ENCODE data around the gene VSIG1. TPM values are rescaled to one million over a fixed set of nuclear protein-coding genes. Genes with fewer than 3 reads are reported as not detected.

VSIG1 gene
- total and polyA plus RNA-seq, 4 donors = not detected

- no peaks in the 10 kb centered on the region for H3K27me3 ChIP-seq (ENCODE audit: control insufficient read depth in 4 of 4, insufficient read depth in 4 of 4, low read length in 3 of 4)
- WGBS = 99% methylated on average over 2 of the region's 2 CpGs
- H3K9ac ChIP-seq (ENCODE audit: low read depth in 1 of 2, low read length in 2 of 2) = no peak overlapping the region
- no peak overlapping the region for H3K4me3 ChIP-seq (ENCODE audit: low read depth in 1 of 3, low read length in 3 of 3)
- H3K9me3 ChIP-seq (ENCODE audit: control insufficient read depth in 4 of 4, low read length in 3 of 4) = no peaks in the 10 kb centered on the region
- no peak for DNase-seq (ENCODE audit: low spot score)
- H3K4me1 ChIP-seq (ENCODE audit: control insufficient read depth in 4 of 4, insufficient read depth in 4 of 4, low read length in 3 of 4) = no peaks in the 10 kb centered on the region
- peaks cover 0 to 4% (median 2%) of the 10 kb centered on the region in 4 donors for H3K36me3 ChIP-seq (ENCODE audit: control insufficient read depth in 4 of 4, insufficient read depth in 3 of 4, low read depth in 1 of 4, low read length in 3 of 4)
- H3K27ac ChIP-seq (ENCODE audit: low read depth in 1 of 2, low read length in 2 of 2) = no peak overlapping the region
- TF ChIP-seq TAF1 (conservative IDR thresholded peaks at IDR 0.05) (no peak), EGR1 (IDR thresholded peaks at IDR 0.05; ENCODE audit: low read depth in 2 of 2) (no peak), ZBTB33 (IDR thresholded peaks at IDR 0.05) (no peak), GABPA (IDR thresholded peaks at IDR 0.05 in 1 of 2, conservative IDR thresholded peaks at IDR 0.05 in 1 of 2) (no peak), REST (IDR thresholded peaks at IDR 0.05) (no peak), HNF4G (IDR thresholded peaks at IDR 0.05) (no peak), HNF4A (conservative IDR thresholded peaks at IDR 0.05) (no peak), RAD21 (IDR thresholded peaks at IDR 0.05) (no peak)
Measured at GRCh38 chrX:108122748-108123147, 77.9 kb downstream of the VSIG1 start.

GRCh38 chrX:108123591-108124366 lies 78.9 kb downstream of the VSIG1 start:
- Histone ChIP-seq H3K9ac (ENCODE audit: low read depth in 1 of 2, low read length in 2 of 2) (no peak overlapping the region), H3K9me3 (ENCODE audit: control insufficient read depth in 4 of 4, low read length in 3 of 4) (no peaks in the 10 kb centered on the region), H3K4me3 (ENCODE audit: low read depth in 1 of 3, low read length in 3 of 3) (no peak overlapping the region), H3K27me3 (ENCODE audit: control insufficient read depth in 4 of 4, insufficient read depth in 4 of 4, low read length in 3 of 4) (no peaks in the 10 kb centered on the region), H3K27ac (ENCODE audit: low read depth in 1 of 2, low read length in 2 of 2) (no peak overlapping the region), H3K36me3 (ENCODE audit: control insufficient read depth in 4 of 4, insufficient read depth in 3 of 4, low read depth in 1 of 4, low read length in 3 of 4) (peaks cover 0 to 4% (median 2%) of the 10 kb centered on the region in 4 donors), H3K4me1 (ENCODE audit: control insufficient read depth in 4 of 4, insufficient read depth in 4 of 4, low read length in 3 of 4) (no peaks in the 10 kb centered on the region)
- TF ChIP-seq JUND (IDR thresholded peaks at IDR 0.05) (no peak), CTCF (IDR thresholded peaks at IDR 0.05; ENCODE audit: low read depth, low read length, missing input control) (no peak), EGR1 (IDR thresholded peaks at IDR 0.05; ENCODE audit: low read depth in 2 of 2) (no peak), RXRA (IDR thresholded peaks at IDR 0.05) (no peak), RAD21 (IDR thresholded peaks at IDR 0.05) (no peak), SP1 (IDR thresholded peaks at IDR 0.05) (no peak), NR2F2 (IDR thresholded peaks at IDR 0.05) (no peak), HNF4A (conservative IDR thresholded peaks at IDR 0.05) (no peak)
- WGBS = 96% methylated on average over 3 of the region's 3 CpGs
- no peak for DNase-seq (ENCODE audit: low spot score)

Measured in liver (tissue), 9 donors.